ENCODE data around the gene ZCCHC4. TPM values are rescaled to one million over a fixed set of nuclear protein-coding genes. Genes with fewer than 3 reads are reported as not detected.
A peak's percentile ranks its signal among the peaks of the same experiment; 100 is the strongest.
"Not testable (repeated sequence)": the region's sequence is repeated elsewhere in the genome, so short reads cannot be mapped to it uniquely, and the experiment has no call there.

Gene ZCCHC4
- total RNA-seq, 1 donor from 2014 or later, result 9.0 TPM

DNA sequence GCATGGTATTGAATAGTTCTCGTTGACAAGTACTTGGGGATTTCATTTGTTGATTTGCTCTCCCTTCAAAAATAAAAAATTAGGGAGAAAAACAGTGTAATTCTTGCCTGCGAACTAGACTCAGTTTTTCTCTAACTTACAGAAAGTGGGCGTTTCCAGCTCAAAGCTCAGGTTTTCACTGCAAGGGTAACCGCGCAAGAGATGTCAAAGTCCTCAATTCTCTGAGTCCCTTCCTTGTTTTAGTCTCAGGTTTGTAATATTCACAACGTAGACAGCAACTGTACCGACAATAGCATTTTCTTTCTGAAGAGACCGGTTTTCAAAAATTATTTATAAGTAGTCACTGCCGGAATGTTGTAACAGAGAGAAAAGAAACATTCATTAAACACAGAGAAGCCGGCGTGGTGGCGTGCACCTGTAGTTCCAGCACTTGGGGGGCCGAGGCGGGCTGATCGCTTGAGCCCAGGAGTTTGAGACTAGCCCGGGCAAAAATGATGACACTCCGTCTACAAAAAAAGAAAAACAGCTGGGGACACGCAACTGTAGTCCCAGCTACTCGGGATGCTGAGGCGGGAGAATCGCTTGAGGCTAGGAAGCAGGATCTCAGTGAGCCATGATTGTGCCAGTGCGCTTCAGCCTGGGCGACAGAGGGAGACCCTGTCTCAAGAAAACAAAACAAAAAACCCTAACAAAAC lies 774 bp downstream of the ZCCHC4 start:
- TF ChIP-seq CTCF (IDR thresholded peaks at IDR 0.05; ENCODE audit: unreplicated experiment), result no peak
- H3K4me3 Mint-ChIP-seq (ENCODE audit: unreplicated experiment), result peak overlapping the region; percentile 96

GRCh38 chr4:25320336-25320735 lies 7.8 kb downstream of the ZCCHC4 start:
- Mint-ChIP-seq H3K36me3 (ENCODE audit: low read depth, unreplicated experiment) (peaks cover 6% of the 10 kb centered on the region), H3K27ac (ENCODE audit: unreplicated experiment) (no peak overlapping the region)

More for the DNA sequence above, 774 bp downstream of the ZCCHC4 start:
- peaks cover 5% of the 10 kb centered on the region for H3K4me1 Mint-ChIP-seq (ENCODE audit: unreplicated experiment)
- H3K27ac Mint-ChIP-seq (ENCODE audit: unreplicated experiment), result peak overlapping the region; percentile 82
- no peaks in the 10 kb centered on the region for H3K9me3 Mint-ChIP-seq (ENCODE audit: unreplicated experiment)
- H3K36me3 Mint-ChIP-seq (ENCODE audit: low read depth, unreplicated experiment), result no peaks in the 10 kb centered on the region
- no peaks in the 10 kb centered on the region for H3K27me3 Mint-ChIP-seq (ENCODE audit: unreplicated experiment)
- no peak for DNase-seq (ENCODE audit: low spot score)

DNA sequence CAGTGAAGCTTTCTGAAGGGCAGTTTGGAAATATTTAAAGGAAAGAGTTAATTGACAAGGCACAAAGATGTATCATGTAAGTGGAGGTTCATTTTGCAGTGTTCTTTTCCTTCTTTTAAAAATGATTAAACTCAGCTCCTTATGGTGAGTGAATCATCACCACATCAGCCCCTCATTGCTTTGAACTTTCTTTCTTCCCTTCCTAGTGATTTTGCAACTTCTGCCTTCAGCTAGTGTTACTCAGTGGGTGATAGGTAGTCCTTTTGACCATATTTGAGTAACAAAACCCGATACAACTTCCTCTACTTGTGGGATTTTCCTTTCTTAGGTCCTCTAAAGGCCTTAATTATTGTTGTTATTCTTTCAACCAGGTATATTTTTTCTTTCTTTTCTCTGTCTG lies 8.2 kb downstream of the ZCCHC4 start:
- no peak overlapping the region for H3K27ac Mint-ChIP-seq (ENCODE audit: unreplicated experiment)
- H3K27me3 Mint-ChIP-seq (ENCODE audit: unreplicated experiment), result no peaks in the 10 kb centered on the region
- no peak for DNase-seq (ENCODE audit: low spot score)
- H3K4me3 Mint-ChIP-seq (ENCODE audit: unreplicated experiment), result no peak overlapping the region
- peaks cover 6% of the 10 kb centered on the region for H3K36me3 Mint-ChIP-seq (ENCODE audit: low read depth, unreplicated experiment)
- no peak for TF ChIP-seq CTCF (IDR thresholded peaks at IDR 0.05; ENCODE audit: unreplicated experiment)
- H3K9me3 Mint-ChIP-seq (ENCODE audit: unreplicated experiment), result no peaks in the 10 kb centered on the region
- H3K4me1 Mint-ChIP-seq (ENCODE audit: unreplicated experiment), result no peaks in the 10 kb centered on the region

More at GRCh38 chr4:25320336-25320735, 7.8 kb downstream of the ZCCHC4 start:
- H3K27me3 Mint-ChIP-seq (ENCODE audit: unreplicated experiment), result no peaks in the 10 kb centered on the region
- H3K4me3 Mint-ChIP-seq (ENCODE audit: unreplicated experiment), result no peak overlapping the region
- no peaks in the 10 kb centered on the region for H3K4me1 Mint-ChIP-seq (ENCODE audit: unreplicated experiment)
- no peak for TF ChIP-seq CTCF (IDR thresholded peaks at IDR 0.05; ENCODE audit: unreplicated experiment)
- no peaks in the 10 kb centered on the region for H3K9me3 Mint-ChIP-seq (ENCODE audit: unreplicated experiment)
- no peak for DNase-seq (ENCODE audit: low spot score)

GRCh38 chr4:25321703-25322102 lies 9.1 kb downstream of the ZCCHC4 start:
- H3K4me1 Mint-ChIP-seq (ENCODE audit: unreplicated experiment), result no peaks in the 10 kb centered on the region
- DNase-seq (ENCODE audit: low spot score), result no peak
- H3K36me3 Mint-ChIP-seq (ENCODE audit: low read depth, unreplicated experiment), result peaks cover 6% of the 10 kb centered on the region
- H3K27me3 Mint-ChIP-seq (ENCODE audit: unreplicated experiment), result no peaks in the 10 kb centered on the region
- no peaks in the 10 kb centered on the region for H3K9me3 Mint-ChIP-seq (ENCODE audit: unreplicated experiment)
- no peak for TF ChIP-seq CTCF (IDR thresholded peaks at IDR 0.05; ENCODE audit: unreplicated experiment)
- H3K27ac Mint-ChIP-seq (ENCODE audit: unreplicated experiment), result no peak overlapping the region
- no peak overlapping the region for H3K4me3 Mint-ChIP-seq (ENCODE audit: unreplicated experiment)

GRCh38 chr4:25328463-25328862 lies 15.9 kb downstream of the ZCCHC4 start:
- H3K9me3 Mint-ChIP-seq (ENCODE audit: unreplicated experiment); H3K4me3 Mint-ChIP-seq (ENCODE audit: unreplicated experiment); H3K27ac Mint-ChIP-seq (ENCODE audit: unreplicated experiment); H3K27me3 Mint-ChIP-seq (ENCODE audit: unreplicated experiment); H3K4me1 Mint-ChIP-seq (ENCODE audit: unreplicated experiment); DNase-seq (ENCODE audit: low spot score); H3K36me3 Mint-ChIP-seq (ENCODE audit: low read depth, unreplicated experiment): not testable (repeated sequence)
